GM21447 (cell line): Measurements from ENCODE around the gene MUC12.
"Not testable (repeated sequence)": the region's sequence is repeated elsewhere in the genome, so short reads cannot be mapped to it uniquely, and the experiment has no call there.

Experiments used
- ATAC-seq: cut with Tn5 transposase; IDR thresholded peaks from one replicate; pipeline ENCODE4 v1.9.1; 2021; ENCODE audit not compliant: unreplicated experiment

MUC12 gene

GRCh38 chr7:101058355-101058754 is 89.0 kb downstream of the MUC12 start:
- ATAC-seq: no peak

- ATAC-seq: no peak
These were observed 90.2 kb downstream of the MUC12 start for GRCh38 chr7:101059620-101059942.

- ATAC-seq: no peak
These were observed 91.6 kb downstream of the MUC12 start for GRCh38 chr7:101060992-101061391.

- ATAC-seq: not testable (repeated sequence)
These were observed 94.8 kb downstream of the MUC12 start for GRCh38 chr7:101064176-101064550.

- ATAC-seq: not testable (repeated sequence)
These were observed 95.8 kb downstream of the MUC12 start for GRCh38 chr7:101065162-101065561.

GRCh38 chr7:101066141-101066832 is 96.9 kb downstream of the MUC12 start:
- ATAC-seq: no peak

GRCh38 chr7:101066833-101067177 is 97.4 kb downstream of the MUC12 start:
- ATAC-seq: no peak

- ATAC-seq: no peak
These were observed 99.0 kb downstream of the MUC12 start for GRCh38 chr7:101068401-101068800.
